Skeletal muscle tissue (tissue), 4 donors: ENCODE results near the gene ALPP. TPM values are rescaled to one million over a fixed set of nuclear protein-coding genes. Genes with fewer than 3 reads are reported as not detected.
"Not testable (repeated sequence)": the region's sequence is repeated elsewhere in the genome, so short reads cannot be mapped to it uniquely, and the experiment has no call there.

Experiments used
- H3K27ac ChIP-seq: one replicate; pipeline ENCODE4 v1.7.0; 2013; ENCODE audit warnings: mild to moderate bottlenecking, low read depth, low read length, inconsistent platforms
- H3K27me3 ChIP-seq, 3 donors: one replicate each; pipeline ENCODE4 v1.7.0; 2013; ENCODE audit warnings: low read length in 3 of 3; ENCODE audit not compliant: control insufficient read depth in 3 of 3, insufficient read depth in 3 of 3
- H3K36me3 ChIP-seq, 3 donors: one replicate each; pipeline ENCODE4 v1.7.0; 2013; ENCODE audit warnings: low read length in 3 of 3; ENCODE audit not compliant: control insufficient read depth in 3 of 3, insufficient read depth in 3 of 3
- H3K4me1 ChIP-seq, 3 donors: one replicate each; pipeline ENCODE4 v1.7.0; 2013; ENCODE audit warnings: low read length in 3 of 3, mild to moderate bottlenecking in 3 of 3; ENCODE audit not compliant: control insufficient read depth in 3 of 3, insufficient read depth in 3 of 3
- H3K4me3 ChIP-seq, 3 donors: one replicate each; pipeline ENCODE4 v1.7.0; 2013; ENCODE audit warnings: low read length in 3 of 3
- H3K9ac ChIP-seq, 3 donors: one replicate each; pipeline ENCODE4 v1.7.0; 2013; ENCODE audit warnings: low read length in 3 of 3, mild to moderate bottlenecking in 3 of 3, moderate library complexity in 2 of 3, low read depth in 1 of 3
- H3K9me3 ChIP-seq, 3 donors: one replicate each; pipeline ENCODE4 v1.7.0; 2013; ENCODE audit warnings: low read length in 3 of 3; ENCODE audit not compliant: control insufficient read depth in 3 of 3
- total RNA-seq: library from RNA; depleted of rRNA; stranded (reverse); fragments of >200 nt; gene quantifications from one replicate; pipeline ENCODE4 v1.2.3, GENCODE V29; 2014
- donor health status: Osteomylitis.

Gene ALPP
- total RNA-seq, 1 donor from 2014 or later = not detected

GRCh38 chr2:232363784-232364615 lies 14.6 kb upstream of the ALPP start:
- Histone ChIP-seq H3K27me3 (peaks cover 0 to 8% (median 0%) of the 10 kb centered on the region in 3 donors), H3K27ac (no peak overlapping the region), H3K4me1 (peaks cover 0 to 4% (median 0%) of the 10 kb centered on the region in 3 donors), H3K9me3 (no peaks in the 10 kb centered on the region), H3K9ac (peak overlapping the region in 1 of 3 donors; percentile 16), H3K4me3 (no peak overlapping the region), H3K36me3 (no peaks in the 10 kb centered on the region)

DNA sequence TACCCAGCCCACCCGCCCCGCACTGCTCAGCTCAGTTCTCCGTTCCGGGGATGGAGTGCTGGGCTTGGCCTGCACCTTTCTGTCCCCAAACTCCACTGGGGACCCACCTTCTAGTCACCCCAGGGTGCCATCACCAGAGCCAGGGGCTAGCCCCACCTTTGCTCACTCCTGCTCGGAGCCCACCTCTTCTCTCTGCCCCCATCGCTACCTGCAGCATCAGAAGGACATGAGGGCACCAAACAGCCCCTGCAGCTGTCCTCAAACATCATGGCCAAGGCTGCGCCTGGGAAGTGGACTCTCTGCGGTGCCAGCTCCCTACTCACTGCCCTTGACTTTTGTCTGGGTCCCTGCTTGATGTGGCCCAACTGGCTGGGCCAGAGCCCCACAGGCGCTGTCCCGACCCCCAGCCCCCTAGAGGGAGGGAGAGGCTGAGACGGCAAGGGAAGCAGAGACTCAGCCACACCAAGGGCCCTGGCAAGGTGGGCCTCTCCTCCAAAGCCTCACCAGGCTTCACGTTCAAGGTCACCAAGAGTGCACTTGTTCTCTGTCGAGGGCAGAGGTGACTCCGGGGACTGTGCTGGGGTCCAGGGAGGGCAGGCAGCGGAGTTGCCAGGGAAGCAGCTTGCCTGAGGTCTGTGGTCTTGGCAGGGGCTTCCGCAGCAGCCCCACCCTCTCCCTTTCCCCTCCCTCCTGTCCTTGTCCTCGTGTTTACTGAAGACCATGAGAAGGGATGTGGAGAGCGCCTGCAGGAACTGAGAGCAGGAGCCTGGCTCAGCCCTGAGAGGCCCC lies 13.6 kb upstream of the ALPP start:
- not testable (repeated sequence) for H3K9ac ChIP-seq, H3K27ac ChIP-seq, H3K9me3 ChIP-seq, H3K27me3 ChIP-seq, H3K36me3 ChIP-seq, H3K4me3 ChIP-seq, H3K4me1 ChIP-seq

GRCh38 chr2:232365621-232366321 lies 12.8 kb upstream of the ALPP start:
- Histone ChIP-seq H3K4me1 (peaks cover 0 to 4% (median 0%) of the 10 kb centered on the region in 3 donors), H3K4me3 (no peak overlapping the region), H3K27me3 (peaks cover 0 to 8% (median 0%) of the 10 kb centered on the region in 3 donors), H3K36me3 (no peaks in the 10 kb centered on the region), H3K9ac (no peak overlapping the region), H3K9me3 (no peaks in the 10 kb centered on the region), H3K27ac (no peak overlapping the region)

DNA sequence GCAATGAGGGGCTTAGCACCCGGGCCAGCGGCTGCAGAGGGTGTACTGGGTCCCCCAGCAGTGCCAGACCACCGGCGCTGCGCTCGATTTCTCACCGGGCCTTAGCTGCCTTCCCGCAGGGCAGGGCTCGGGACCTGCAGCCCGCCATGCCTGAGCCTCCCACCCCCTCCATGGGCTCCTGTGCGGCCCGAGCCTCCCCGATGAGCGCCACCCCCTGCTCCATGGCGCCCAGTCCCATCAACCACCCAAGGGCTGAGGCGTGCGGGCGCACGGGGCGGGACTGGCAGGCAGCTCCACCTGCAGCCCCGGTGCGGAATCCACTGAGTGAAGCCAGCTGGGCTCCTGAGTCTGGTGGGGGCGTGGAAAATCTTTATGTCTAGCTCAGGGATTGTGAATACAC lies 12.1 kb upstream of the ALPP start:
- not testable (repeated sequence) for H3K9ac ChIP-seq, H3K4me3 ChIP-seq, H3K27me3 ChIP-seq, H3K9me3 ChIP-seq, H3K36me3 ChIP-seq, H3K27ac ChIP-seq, H3K4me1 ChIP-seq

GRCh38 chr2:232367016-232367415 lies 11.5 kb upstream of the ALPP start:
- peaks cover 0 to 4% (median 0%) of the 10 kb centered on the region in 3 donors for H3K4me1 ChIP-seq
- peaks cover 0 to 8% (median 0%) of the 10 kb centered on the region in 3 donors for H3K27me3 ChIP-seq
- no peaks in the 10 kb centered on the region for H3K36me3 ChIP-seq
- H3K27ac ChIP-seq = no peak overlapping the region
- no peak overlapping the region for H3K4me3 ChIP-seq
- no peaks in the 10 kb centered on the region for H3K9me3 ChIP-seq
- H3K9ac ChIP-seq = no peak overlapping the region

DNA sequence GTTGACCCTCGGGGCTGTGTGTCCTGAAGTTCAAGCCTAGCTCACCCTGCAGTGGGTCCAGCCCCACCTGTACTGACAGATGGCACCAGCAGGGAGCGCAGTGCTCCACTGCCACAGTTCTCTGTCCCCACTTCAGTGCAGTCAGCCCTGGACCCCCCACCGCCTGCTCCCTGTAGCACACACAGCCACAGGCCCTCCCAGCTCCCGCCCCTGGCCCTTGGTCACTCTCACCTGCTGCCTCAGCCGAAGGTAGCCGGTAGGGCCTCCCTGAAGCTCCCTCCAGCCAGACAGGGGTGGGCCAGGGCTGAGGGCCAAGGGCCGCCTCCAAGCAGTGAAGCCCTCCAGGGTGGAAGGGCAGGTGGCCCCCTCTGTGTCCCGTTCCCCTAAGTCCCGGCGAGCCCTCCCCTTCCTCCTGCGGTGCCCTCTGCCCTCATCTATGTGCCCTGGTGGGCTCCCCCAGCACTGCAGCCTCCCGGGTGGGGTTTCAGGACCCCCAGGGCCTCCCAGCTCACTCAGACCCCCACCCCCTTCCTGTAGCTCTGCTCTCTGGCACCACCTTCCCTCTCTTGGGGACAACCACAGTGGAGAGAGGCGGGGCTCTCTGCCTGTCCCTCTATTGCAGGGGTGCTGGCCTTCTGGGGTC lies 10.8 kb upstream of the ALPP start:
- Histone ChIP-seq H3K4me3 (no peak overlapping the region), H3K4me1 (peaks cover 0 to 4% (median 0%) of the 10 kb centered on the region in 3 donors), H3K36me3 (no peaks in the 10 kb centered on the region), H3K9ac (no peak overlapping the region), H3K27ac (no peak overlapping the region), H3K9me3 (no peaks in the 10 kb centered on the region), H3K27me3 (peaks cover 0 to 8% (median 0%) of the 10 kb centered on the region in 3 donors)

DNA sequence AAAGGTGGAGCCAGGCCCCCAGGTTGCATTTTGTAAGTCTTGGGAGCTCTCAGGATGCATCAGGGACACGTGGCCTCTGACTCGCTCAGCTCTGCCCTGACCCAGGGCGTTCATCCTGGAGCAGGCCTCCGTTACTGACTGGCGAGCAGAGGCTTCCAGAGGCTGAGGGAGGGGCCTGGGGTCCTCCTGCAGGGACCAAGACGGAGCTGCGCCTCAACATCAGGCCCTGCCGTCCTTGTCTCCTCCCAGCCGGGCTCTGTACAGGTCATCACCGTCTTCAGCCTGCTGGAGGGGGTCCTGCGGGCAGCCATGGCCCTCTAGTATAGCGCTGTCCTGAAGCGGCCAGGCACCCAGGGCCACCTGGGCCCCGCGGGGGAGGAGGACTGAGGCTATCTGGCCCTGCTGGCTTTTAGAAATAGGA lies 10.2 kb upstream of the ALPP start:
- H3K4me1 ChIP-seq = peaks cover 0 to 4% (median 0%) of the 10 kb centered on the region in 3 donors
- no peak overlapping the region for H3K27ac ChIP-seq
- peaks cover 0 to 8% (median 0%) of the 10 kb centered on the region in 3 donors for H3K27me3 ChIP-seq
- no peak overlapping the region for H3K4me3 ChIP-seq
- H3K36me3 ChIP-seq = no peaks in the 10 kb centered on the region
- H3K9ac ChIP-seq = no peak overlapping the region
- H3K9me3 ChIP-seq = no peaks in the 10 kb centered on the region

GRCh38 chr2:232369126-232369951 lies 9.2 kb upstream of the ALPP start:
- H3K9me3 ChIP-seq = no peaks in the 10 kb centered on the region
- H3K36me3 ChIP-seq = no peaks in the 10 kb centered on the region
- H3K9ac ChIP-seq = no peak overlapping the region
- peaks cover 0 to 8% (median 0%) of the 10 kb centered on the region in 3 donors for H3K27me3 ChIP-seq
- no peak overlapping the region for H3K27ac ChIP-seq
- H3K4me3 ChIP-seq = no peak overlapping the region
- no peaks in the 10 kb centered on the region for H3K4me1 ChIP-seq

DNA sequence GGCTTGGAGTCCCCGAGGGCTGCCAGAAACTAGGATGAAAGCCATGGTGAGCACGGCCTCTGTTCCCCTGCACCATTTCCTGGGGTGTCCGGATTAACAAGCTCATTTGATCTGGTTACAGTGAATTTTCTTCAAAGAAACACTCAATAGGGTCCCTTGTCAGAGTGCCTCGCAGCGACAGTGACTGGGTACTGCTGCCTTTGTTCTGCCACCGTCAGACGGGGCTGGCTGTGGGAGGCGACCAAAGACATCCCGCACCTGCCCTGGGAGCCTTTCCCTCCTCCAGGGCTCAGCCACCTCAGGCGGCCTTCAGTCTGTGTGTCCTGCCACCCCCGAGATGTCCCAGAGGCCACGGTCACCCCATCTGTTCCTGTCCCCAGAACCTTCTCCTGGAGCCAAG lies 8.5 kb upstream of the ALPP start:
- H3K27me3 ChIP-seq, H3K9ac ChIP-seq, H3K27ac ChIP-seq, H3K4me3 ChIP-seq, H3K36me3 ChIP-seq, H3K9me3 ChIP-seq, H3K4me1 ChIP-seq: not testable (repeated sequence)
